PFSK-1 (cell line): Measurements from ENCODE around the gene RPS6KA6.

Source experiments
- FOXP2 ChIP-seq: optimal IDR thresholded peaks from 2 replicates; pipeline ENCODE3; 2011; ENCODE audit warnings: borderline replicate concordance, control low read depth, inconsistent platforms; ENCODE audit not compliant: insufficient read depth; ENCODE audit errors: extremely low read length, extremely low read depth
- POLR2AphosphoS5 ChIP-seq: IDR thresholded peaks from 2 replicates; pipeline ENCODE4 v1.6.1; 2012; ENCODE audit warnings: low read depth, mild to moderate bottlenecking, control low read depth, low read length, moderate library complexity
- SIN3A ChIP-seq: IDR thresholded peaks from 2 replicates; pipeline ENCODE4 v1.6.1; 2012; ENCODE audit warnings: mild to moderate bottlenecking, low read length, moderate library complexity, borderline replicate concordance; ENCODE audit not compliant: insufficient read depth
- TAF1 ChIP-seq: IDR thresholded peaks from 2 replicates; pipeline ENCODE4 v1.6.1; 2012; ENCODE audit warnings: low read length, control low read depth, borderline replicate concordance; ENCODE audit not compliant: insufficient read depth
- TF ChIP-seq, protein P1 (sequence below), 2 experiments: IDR thresholded peaks; 2 replicates each; pipeline versions ENCODE4 v1.6.1 to v1.8.0; 2011 to 2012; ENCODE audit warnings: low read depth in 2 of 2, low read length in 2 of 2, control low read depth in 1 of 2, inconsistent platforms in 1 of 2, mild to moderate bottlenecking in 1 of 2, moderate library complexity in 1 of 2; ENCODE audit not compliant: insufficient read depth in 1 of 2

DNA sequence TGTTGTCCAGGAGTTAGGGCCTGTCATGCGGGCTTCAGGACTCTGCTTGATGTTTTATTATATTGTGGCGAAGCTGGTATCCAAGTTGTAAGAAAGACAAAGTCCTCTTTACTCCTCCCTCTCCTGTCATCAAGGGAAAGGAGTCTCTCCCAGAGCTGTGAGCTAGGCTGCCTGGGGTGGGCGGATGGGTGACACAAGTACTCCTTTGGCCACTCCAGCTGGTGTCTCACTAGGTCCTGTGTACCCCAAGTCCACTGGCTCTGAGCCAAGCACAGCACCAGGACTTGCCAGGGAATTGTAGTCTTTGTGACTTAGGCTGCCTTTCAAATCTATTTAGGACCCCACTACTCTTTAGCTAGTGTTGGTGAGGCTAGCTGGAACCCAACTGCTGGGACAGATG, 36.7 kb upstream of the RPS6KA6 start:
- TF ChIP-seq SIN3A (no peak), POLR2AphosphoS5 (no peak), TAF1 (no peak), FOXP2 (no peak)
- TF ChIP-seq, protein P1, sequence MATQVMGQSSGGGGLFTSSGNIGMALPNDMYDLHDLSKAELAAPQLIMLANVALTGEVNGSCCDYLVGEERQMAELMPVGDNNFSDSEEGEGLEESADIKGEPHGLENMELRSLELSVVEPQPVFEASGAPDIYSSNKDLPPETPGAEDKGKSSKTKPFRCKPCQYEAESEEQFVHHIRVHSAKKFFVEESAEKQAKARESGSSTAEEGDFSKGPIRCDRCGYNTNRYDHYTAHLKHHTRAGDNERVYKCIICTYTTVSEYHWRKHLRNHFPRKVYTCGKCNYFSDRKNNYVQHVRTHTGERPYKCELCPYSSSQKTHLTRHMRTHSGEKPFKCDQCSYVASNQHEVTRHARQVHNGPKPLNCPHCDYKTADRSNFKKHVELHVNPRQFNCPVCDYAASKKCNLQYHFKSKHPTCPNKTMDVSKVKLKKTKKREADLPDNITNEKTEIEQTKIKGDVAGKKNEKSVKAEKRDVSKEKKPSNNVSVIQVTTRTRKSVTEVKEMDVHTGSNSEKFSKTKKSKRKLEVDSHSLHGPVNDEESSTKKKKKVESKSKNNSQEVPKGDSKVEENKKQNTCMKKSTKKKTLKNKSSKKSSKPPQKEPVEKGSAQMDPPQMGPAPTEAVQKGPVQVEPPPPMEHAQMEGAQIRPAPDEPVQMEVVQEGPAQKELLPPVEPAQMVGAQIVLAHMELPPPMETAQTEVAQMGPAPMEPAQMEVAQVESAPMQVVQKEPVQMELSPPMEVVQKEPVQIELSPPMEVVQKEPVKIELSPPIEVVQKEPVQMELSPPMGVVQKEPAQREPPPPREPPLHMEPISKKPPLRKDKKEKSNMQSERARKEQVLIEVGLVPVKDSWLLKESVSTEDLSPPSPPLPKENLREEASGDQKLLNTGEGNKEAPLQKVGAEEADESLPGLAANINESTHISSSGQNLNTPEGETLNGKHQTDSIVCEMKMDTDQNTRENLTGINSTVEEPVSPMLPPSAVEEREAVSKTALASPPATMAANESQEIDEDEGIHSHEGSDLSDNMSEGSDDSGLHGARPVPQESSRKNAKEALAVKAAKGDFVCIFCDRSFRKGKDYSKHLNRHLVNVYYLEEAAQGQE (IDR thresholded peaks at IDR 0.05; ENCODE audit: insufficient read depth in 1 of 2, low read depth in 2 of 2, low read length in 2 of 2) = no peak
